Astrocyte (in vitro differentiated cells and primary cell): ENCODE results near the gene LRMDA. TPM values are rescaled to one million over a fixed set of nuclear protein-coding genes. Genes with fewer than 3 reads are reported as not detected.

ENCODE experiments used
- DNase-seq: peaks from one replicate; pipeline ENCODE4 v3.0.0-alpha.2; 2010; ENCODE audit warnings: low read depth
- FAIRE-seq: peaks from 2 replicates; lab custom pipeline; 2011; peaks lifted over from hg19 to GRCh38; lab: Jason Lieb, UNC
- H2AFZ ChIP-seq: 2 replicates; pipeline ENCODE4 v1.6.0; 2012; ENCODE audit warnings: low read depth, low read length, inconsistent platforms
- H3K27ac ChIP-seq: 2 replicates; pipeline ENCODE4 v1.5.1; 2011; ENCODE audit warnings: low read depth, low read length, inconsistent platforms
- H3K27me3 ChIP-seq: 2 replicates; pipeline ENCODE4 v1.6.0; 2011; ENCODE audit warnings: low read length, inconsistent platforms; ENCODE audit not compliant: insufficient read depth
- H3K36me3 ChIP-seq: 2 replicates; pipeline ENCODE4 v1.5.1; 2011; ENCODE audit warnings: low read length, inconsistent platforms; ENCODE audit not compliant: insufficient read depth
- H3K4me1 ChIP-seq: 2 replicates; pipeline ENCODE4 v1.5.1; 2011; ENCODE audit warnings: low read length, inconsistent platforms; ENCODE audit not compliant: insufficient read depth
- H3K4me2 ChIP-seq: 2 replicates; pipeline ENCODE4 v1.6.0; 2012; ENCODE audit warnings: low read length, inconsistent platforms
- H3K4me3 ChIP-seq: 2 replicates; pipeline ENCODE4 v1.5.1; 2011; ENCODE audit warnings: low read depth, mild to moderate bottlenecking, low read length, inconsistent platforms; ENCODE audit not compliant: insufficient read depth
- H3K79me2 ChIP-seq: 2 replicates; pipeline ENCODE4 v1.6.0; 2012; ENCODE audit warnings: mild to moderate bottlenecking, low read length, inconsistent platforms; ENCODE audit not compliant: insufficient read depth
- H3K9ac ChIP-seq: 2 replicates; pipeline ENCODE4 v1.6.0; 2012; ENCODE audit warnings: mild to moderate bottlenecking, low read length, inconsistent platforms
- H3K9me3 ChIP-seq: 2 replicates; pipeline ENCODE4 v1.5.1; 2012; ENCODE audit warnings: low read depth, mild to moderate bottlenecking, low read length, inconsistent platforms; ENCODE audit not compliant: insufficient read depth
- H4K20me1 ChIP-seq: 2 replicates; pipeline ENCODE4 v1.6.0; 2012; ENCODE audit warnings: low read length, inconsistent platforms; ENCODE audit not compliant: insufficient read depth
- H3K27ac Mint-ChIP-seq: one replicate; pipeline ENCODE4 v1.8.0; 2021; ENCODE audit warnings: mild to moderate bottlenecking, mixed read lengths; ENCODE audit not compliant: unreplicated experiment
- H3K27me3 Mint-ChIP-seq: one replicate; pipeline ENCODE4 v1.8.0; 2021; ENCODE audit warnings: low read depth, mixed read lengths; ENCODE audit not compliant: unreplicated experiment
- H3K36me3 Mint-ChIP-seq: one replicate; pipeline ENCODE4 v1.8.0; 2021; ENCODE audit warnings: low read depth, mixed read lengths; ENCODE audit not compliant: unreplicated experiment
- H3K4me1 Mint-ChIP-seq: one replicate; pipeline ENCODE4 v1.8.0; 2021; ENCODE audit warnings: low read depth, mixed read lengths; ENCODE audit not compliant: unreplicated experiment
- H3K4me3 Mint-ChIP-seq: one replicate; pipeline ENCODE4 v1.8.0; 2021; ENCODE audit warnings: mild to moderate bottlenecking, moderate library complexity, mixed read lengths; ENCODE audit not compliant: unreplicated experiment
- H3K9me3 Mint-ChIP-seq: one replicate; pipeline ENCODE4 v1.8.0; 2021; ENCODE audit warnings: mild to moderate bottlenecking, mixed read lengths; ENCODE audit not compliant: unreplicated experiment
- EZH2 ChIP-seq: IDR thresholded peaks from 2 replicates; pipeline ENCODE4 v1.6.1; 2012; ENCODE audit warnings: mild to moderate bottlenecking, low read length, inconsistent platforms; ENCODE audit not compliant: insufficient read depth
- total RNA-seq: library from RNA; stranded (reverse); gene quantifications from 2 replicates; pipeline ENCODE4 v1.2.1, GENCODE V29; 2021
- TF ChIP-seq, protein P1 (sequence below): IDR thresholded peaks from 2 replicates; pipeline ENCODE4 v1.5.1; 2011; ENCODE audit warnings: low read depth, mild to moderate bottlenecking, inconsistent platforms, low read length, moderate library complexity; ENCODE audit not compliant: insufficient read depth

Gene LRMDA
- total RNA-seq, 1 donor from 2014 or later: 2.7 TPM

DNA sequence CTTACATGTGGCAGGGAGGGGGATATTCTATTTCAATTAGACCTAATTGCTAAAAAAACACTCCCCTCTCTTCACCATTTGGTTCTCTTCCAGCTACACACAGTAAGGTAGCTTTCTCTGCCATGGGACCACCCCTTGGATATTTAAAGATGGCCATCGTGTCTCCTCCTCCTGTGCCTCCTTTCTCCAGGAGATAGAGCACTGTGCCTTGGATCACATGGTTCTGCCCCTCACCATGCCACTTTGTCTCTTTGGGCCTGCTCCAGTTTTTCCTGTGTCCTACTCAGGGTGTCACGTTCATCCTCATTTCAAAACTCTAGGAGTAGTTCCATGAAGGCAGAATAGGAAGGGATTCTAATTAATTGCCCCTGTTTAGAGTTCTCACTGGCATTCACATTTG lies 1146.0 kb downstream of the LRMDA start:
- TF ChIP-seq, protein P1, sequence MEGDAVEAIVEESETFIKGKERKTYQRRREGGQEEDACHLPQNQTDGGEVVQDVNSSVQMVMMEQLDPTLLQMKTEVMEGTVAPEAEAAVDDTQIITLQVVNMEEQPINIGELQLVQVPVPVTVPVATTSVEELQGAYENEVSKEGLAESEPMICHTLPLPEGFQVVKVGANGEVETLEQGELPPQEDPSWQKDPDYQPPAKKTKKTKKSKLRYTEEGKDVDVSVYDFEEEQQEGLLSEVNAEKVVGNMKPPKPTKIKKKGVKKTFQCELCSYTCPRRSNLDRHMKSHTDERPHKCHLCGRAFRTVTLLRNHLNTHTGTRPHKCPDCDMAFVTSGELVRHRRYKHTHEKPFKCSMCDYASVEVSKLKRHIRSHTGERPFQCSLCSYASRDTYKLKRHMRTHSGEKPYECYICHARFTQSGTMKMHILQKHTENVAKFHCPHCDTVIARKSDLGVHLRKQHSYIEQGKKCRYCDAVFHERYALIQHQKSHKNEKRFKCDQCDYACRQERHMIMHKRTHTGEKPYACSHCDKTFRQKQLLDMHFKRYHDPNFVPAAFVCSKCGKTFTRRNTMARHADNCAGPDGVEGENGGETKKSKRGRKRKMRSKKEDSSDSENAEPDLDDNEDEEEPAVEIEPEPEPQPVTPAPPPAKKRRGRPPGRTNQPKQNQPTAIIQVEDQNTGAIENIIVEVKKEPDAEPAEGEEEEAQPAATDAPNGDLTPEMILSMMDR: no peak
- no peak for TF ChIP-seq EZH2
- Histone ChIP-seq H3K9me3 (no peaks in the 10 kb centered on the region), H3K27me3 (no peaks in the 10 kb centered on the region), H3K9ac (no peak overlapping the region), H3K27ac (no peak overlapping the region), H3K4me1 (peaks cover 4% of the 10 kb centered on the region), H3K36me3 (no peaks in the 10 kb centered on the region), H3K4me2 (no peak overlapping the region), H2AFZ (no peak overlapping the region), H4K20me1 (no peaks in the 10 kb centered on the region), H3K79me2 (no peaks in the 10 kb centered on the region), H3K4me3 (no peak overlapping the region)
- Mint-ChIP-seq H3K36me3 (no peaks in the 10 kb centered on the region), H3K9me3 (no peaks in the 10 kb centered on the region), H3K27me3 (no peaks in the 10 kb centered on the region), H3K4me1 (peaks cover 15% of the 10 kb centered on the region), H3K27ac (peak overlapping the region; percentile 5), H3K4me3 (no peak overlapping the region)
- FAIRE-seq (no peak), DNase-seq (no peak)

DNA sequence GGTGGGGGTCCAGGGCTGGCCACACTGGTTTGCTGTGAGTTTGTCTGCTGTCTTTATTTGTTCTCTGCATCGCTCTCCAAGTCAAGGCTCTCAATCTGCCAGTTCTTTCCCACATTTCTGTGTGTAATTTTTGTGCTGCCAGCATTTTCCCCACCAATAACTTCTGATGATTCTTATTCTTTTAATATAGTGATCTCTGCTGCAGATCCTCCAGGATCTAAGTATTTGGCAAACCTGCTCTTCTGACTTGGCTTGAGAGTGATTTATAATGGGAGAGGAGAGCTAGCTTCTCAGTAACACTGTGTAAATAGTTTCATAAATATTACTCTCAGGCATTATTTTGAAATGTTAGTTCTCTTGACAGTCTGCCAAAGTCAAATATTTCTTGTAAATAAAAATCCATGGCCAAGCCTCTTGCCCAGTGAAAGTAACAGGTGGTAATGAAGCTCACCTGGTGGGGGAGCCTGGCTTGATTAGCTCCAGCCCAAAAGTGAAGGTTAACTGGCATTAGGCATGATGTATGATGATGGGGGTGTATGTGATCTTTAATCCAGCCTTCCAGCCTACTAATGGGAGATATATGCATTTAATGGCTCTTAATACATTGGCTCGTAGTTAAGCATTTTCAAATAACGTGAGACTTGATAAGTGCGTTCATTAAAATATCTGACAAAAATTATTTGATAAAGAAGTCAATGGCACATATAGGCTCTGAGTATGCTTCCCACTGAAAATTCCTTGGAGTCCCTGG lies 1150.3 kb downstream of the LRMDA start:
- DNase-seq: no peak
- H3K9me3 Mint-ChIP-seq: no peaks in the 10 kb centered on the region
- no peak overlapping the region for H3K27ac ChIP-seq
- H3K4me2 ChIP-seq: no peak overlapping the region
- no peak overlapping the region for H3K9ac ChIP-seq
- peaks cover 24% of the 10 kb centered on the region for H3K4me1 ChIP-seq
- no peak overlapping the region for H3K4me3 ChIP-seq
- no peak for FAIRE-seq
- H3K36me3 Mint-ChIP-seq: no peaks in the 10 kb centered on the region
- peak overlapping the region; percentile 95 for H3K27ac Mint-ChIP-seq
- H3K27me3 Mint-ChIP-seq: no peaks in the 10 kb centered on the region
- peaks cover 17% of the 10 kb centered on the region for H3K4me1 Mint-ChIP-seq
- H3K79me2 ChIP-seq: no peaks in the 10 kb centered on the region
- no peaks in the 10 kb centered on the region for H3K9me3 ChIP-seq
- no peaks in the 10 kb centered on the region for H4K20me1 ChIP-seq
- no peak overlapping the region for H2AFZ ChIP-seq
- no peaks in the 10 kb centered on the region for H3K27me3 ChIP-seq
- no peak for TF ChIP-seq EZH2
- TF ChIP-seq, protein P1: no peak
- no peaks in the 10 kb centered on the region for H3K36me3 ChIP-seq
- no peak overlapping the region for H3K4me3 Mint-ChIP-seq

DNA sequence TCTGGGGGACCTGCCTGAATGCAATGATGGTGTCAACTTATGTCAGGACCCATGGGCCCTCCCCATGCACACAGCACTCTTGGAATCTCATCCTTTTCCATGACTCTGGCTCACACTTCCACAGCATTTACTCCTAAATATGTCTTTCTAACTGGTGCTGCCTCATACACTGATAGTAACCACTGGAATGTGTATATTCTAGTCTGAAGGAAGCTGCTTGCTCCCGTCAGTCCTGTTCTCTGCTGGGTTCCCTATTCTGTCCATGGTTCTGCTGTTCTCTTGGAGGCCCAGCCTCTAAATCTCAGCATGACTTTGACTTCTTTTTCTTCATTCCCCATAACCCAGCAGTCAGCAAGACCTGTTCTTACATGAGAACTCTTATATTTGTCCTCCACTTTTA lies 1151.1 kb downstream of the LRMDA start:
- H3K27ac ChIP-seq: no peak overlapping the region
- no peak overlapping the region for H3K9ac ChIP-seq
- H3K9me3 Mint-ChIP-seq: no peaks in the 10 kb centered on the region
- peaks cover 14% of the 10 kb centered on the region for H3K4me1 Mint-ChIP-seq
- TF ChIP-seq EZH2: no peak
- TF ChIP-seq, protein P1: no peak
- H3K4me3 ChIP-seq: no peak overlapping the region
- H4K20me1 ChIP-seq: no peaks in the 10 kb centered on the region
- H3K27ac Mint-ChIP-seq: peak overlapping the region; percentile 95
- H3K4me3 Mint-ChIP-seq: no peak overlapping the region
- H3K4me1 ChIP-seq: peaks cover 24% of the 10 kb centered on the region
- H3K9me3 ChIP-seq: no peaks in the 10 kb centered on the region
- no peaks in the 10 kb centered on the region for H3K27me3 ChIP-seq
- H3K27me3 Mint-ChIP-seq: no peaks in the 10 kb centered on the region
- H3K79me2 ChIP-seq: no peaks in the 10 kb centered on the region
- no peaks in the 10 kb centered on the region for H3K36me3 Mint-ChIP-seq
- no peaks in the 10 kb centered on the region for H3K36me3 ChIP-seq
- no peak for FAIRE-seq
- H3K4me2 ChIP-seq: no peak overlapping the region
- H2AFZ ChIP-seq: no peak overlapping the region
- DNase-seq: peak; percentile 47
